Measurements from ENCODE around the gene SLC25A13.
"Not testable (repeated sequence)": the region's sequence is repeated elsewhere in the genome, so short reads cannot be mapped to it uniquely, and the experiment has no call there.

SLC25A13 gene

GRCh38 chr7:96161897-96162296, 160.0 kb downstream of the SLC25A13 start:
- Mint-ChIP-seq H3K9me3 (no peaks in the 10 kb centered on the region), H3K4me1 (no peaks in the 10 kb centered on the region), H3K27me3 (no peaks in the 10 kb centered on the region), H3K27ac (no peak overlapping the region), H3K4me3 (no peak overlapping the region)
- no peak for ATAC-seq
- DNase-seq, result no peak

- Mint-ChIP-seq H3K4me1 (no peaks in the 10 kb centered on the region), H3K27me3 (no peaks in the 10 kb centered on the region), H3K4me3 (no peak overlapping the region), H3K9me3 (no peaks in the 10 kb centered on the region), H3K27ac (no peak overlapping the region)
- no peak for ATAC-seq
- no peak for DNase-seq
These were observed 164.0 kb downstream of the SLC25A13 start for GRCh38 chr7:96157856-96158255.

GRCh38 chr7:96154506-96154905, 167.4 kb downstream of the SLC25A13 start:
- H3K9me3 Mint-ChIP-seq, H3K27me3 Mint-ChIP-seq, H3K27ac Mint-ChIP-seq, ATAC-seq, H3K4me1 Mint-ChIP-seq, H3K4me3 Mint-ChIP-seq, DNase-seq: not testable (repeated sequence)

- ATAC-seq (no peak), DNase-seq (no peak)
- H3K9me3 Mint-ChIP-seq, result no peaks in the 10 kb centered on the region
- H3K4me3 Mint-ChIP-seq, result no peak overlapping the region
- no peak overlapping the region for H3K27ac Mint-ChIP-seq
- H3K27me3 Mint-ChIP-seq, result no peaks in the 10 kb centered on the region
- no peaks in the 10 kb centered on the region for H3K4me1 Mint-ChIP-seq
These were observed 169.2 kb downstream of the SLC25A13 start for GRCh38 chr7:96152706-96153105.

- ATAC-seq (no peak), DNase-seq (no peak)
- H3K9me3 Mint-ChIP-seq, result no peaks in the 10 kb centered on the region
- no peaks in the 10 kb centered on the region for H3K27me3 Mint-ChIP-seq
- H3K4me3 Mint-ChIP-seq, result no peak overlapping the region
- no peak overlapping the region for H3K27ac Mint-ChIP-seq
- no peaks in the 10 kb centered on the region for H3K4me1 Mint-ChIP-seq
These were observed 170.0 kb downstream of the SLC25A13 start for GRCh38 chr7:96151889-96152288.

- Mint-ChIP-seq H3K27me3 (no peaks in the 10 kb centered on the region), H3K4me3 (no peak overlapping the region), H3K27ac (no peak overlapping the region), H3K4me1 (no peaks in the 10 kb centered on the region), H3K9me3 (no peaks in the 10 kb centered on the region)
- ATAC-seq (no peak), DNase-seq (no peak)
These were observed 177.7 kb downstream of the SLC25A13 start for GRCh38 chr7:96144260-96144526.

GRCh38 chr7:96143495-96144259, 178.2 kb downstream of the SLC25A13 start:
- no peak overlapping the region for H3K27ac Mint-ChIP-seq
- H3K4me1 Mint-ChIP-seq, result no peaks in the 10 kb centered on the region
- ATAC-seq (no peak), DNase-seq (no peak)
- no peak overlapping the region for H3K4me3 Mint-ChIP-seq
- H3K27me3 Mint-ChIP-seq, result no peaks in the 10 kb centered on the region
- no peaks in the 10 kb centered on the region for H3K9me3 Mint-ChIP-seq

- no peak overlapping the region for H3K27ac Mint-ChIP-seq
- no peaks in the 10 kb centered on the region for H3K9me3 Mint-ChIP-seq
- H3K27me3 Mint-ChIP-seq, result no peaks in the 10 kb centered on the region
- no peak for ATAC-seq
- no peak for DNase-seq
- H3K4me1 Mint-ChIP-seq, result no peaks in the 10 kb centered on the region
- H3K4me3 Mint-ChIP-seq, result no peak overlapping the region
These were observed 185.2 kb downstream of the SLC25A13 start for GRCh38 chr7:96136600-96137239.

GRCh38 chr7:96135241-96135640, 186.7 kb downstream of the SLC25A13 start:
- H3K27me3 Mint-ChIP-seq, result no peaks in the 10 kb centered on the region
- peak overlapping the region in 1 of 2 donors; percentile 82 for H3K27ac Mint-ChIP-seq
- no peak for DNase-seq
- no peak for ATAC-seq
- no peak overlapping the region for H3K4me3 Mint-ChIP-seq
- no peaks in the 10 kb centered on the region for H3K4me1 Mint-ChIP-seq
- no peaks in the 10 kb centered on the region for H3K9me3 Mint-ChIP-seq

- ATAC-seq (no peak), DNase-seq (no peak)
- Mint-ChIP-seq H3K4me3 (no peak overlapping the region), H3K27ac (no peak overlapping the region), H3K27me3 (no peaks in the 10 kb centered on the region), H3K9me3 (no peaks in the 10 kb centered on the region), H3K4me1 (no peaks in the 10 kb centered on the region)
These were observed 190.4 kb downstream of the SLC25A13 start for GRCh38 chr7:96131525-96131924.

GRCh38 chr7:96127746-96128145, 194.2 kb downstream of the SLC25A13 start:
- DNase-seq, result no peak
- H3K9me3 Mint-ChIP-seq, result no peaks in the 10 kb centered on the region
- no peaks in the 10 kb centered on the region for H3K4me1 Mint-ChIP-seq
- no peak overlapping the region for H3K27ac Mint-ChIP-seq
- ATAC-seq, result no peak
- no peak overlapping the region for H3K4me3 Mint-ChIP-seq
- H3K27me3 Mint-ChIP-seq, result no peaks in the 10 kb centered on the region

- H3K27ac Mint-ChIP-seq, result no peak overlapping the region
- no peaks in the 10 kb centered on the region for H3K4me1 Mint-ChIP-seq
These were observed 195.5 kb downstream of the SLC25A13 start for GRCh38 chr7:96126382-96126781.

GRCh38 chr7:96122746-96123145, 199.2 kb downstream of the SLC25A13 start:
- Mint-ChIP-seq H3K9me3 (no peaks in the 10 kb centered on the region), H3K27me3 (no peaks in the 10 kb centered on the region), H3K4me1 (no peaks in the 10 kb centered on the region), H3K27ac (no peak overlapping the region), H3K4me3 (no peak overlapping the region)
- ATAC-seq, result no peak
- no peak for DNase-seq

More at GRCh38 chr7:96126382-96126781, 195.5 kb downstream of the SLC25A13 start:
- ATAC-seq (no peak), DNase-seq (no peak)
- Mint-ChIP-seq H3K27me3 (no peaks in the 10 kb centered on the region), H3K4me3 (no peak overlapping the region), H3K9me3 (no peaks in the 10 kb centered on the region)

GRCh38 chr7:96121752-96122151, 200.1 kb downstream of the SLC25A13 start:
- DNase-seq (no peak), ATAC-seq (no peak)
- Mint-ChIP-seq H3K4me3 (no peak overlapping the region), H3K27me3 (no peaks in the 10 kb centered on the region), H3K27ac (no peak overlapping the region), H3K9me3 (no peaks in the 10 kb centered on the region), H3K4me1 (no peaks in the 10 kb centered on the region)

GRCh38 chr7:96120445-96121225, 201.3 kb downstream of the SLC25A13 start:
- H3K27me3 Mint-ChIP-seq, result no peaks in the 10 kb centered on the region
- H3K4me1 Mint-ChIP-seq, result no peaks in the 10 kb centered on the region
- ATAC-seq (no peak), DNase-seq (no peak)
- no peaks in the 10 kb centered on the region for H3K9me3 Mint-ChIP-seq
- no peak overlapping the region for H3K27ac Mint-ChIP-seq
- no peak overlapping the region for H3K4me3 Mint-ChIP-seq

GRCh38 chr7:96118449-96119001, 203.4 kb downstream of the SLC25A13 start:
- ATAC-seq, result no peak
- no peak for DNase-seq
- Mint-ChIP-seq H3K4me3 (no peak overlapping the region), H3K4me1 (no peaks in the 10 kb centered on the region), H3K27ac (no peak overlapping the region), H3K9me3 (no peaks in the 10 kb centered on the region), H3K27me3 (no peaks in the 10 kb centered on the region)

Measured in stimulated activated naive CD8-positive, alpha-beta T cell treated with anti-CD3 and anti-CD28 coated beads, Interleukin-15, amount 100 ng/mL, for 72 hours (primary cell).